Adrenal gland (tissue), 12 donors: ENCODE measurements around the gene AQP10. TPM values are rescaled to one million over a fixed set of nuclear protein-coding genes. Genes with fewer than 3 reads are reported as not detected.
"Not testable (repeated sequence)": the region's sequence is repeated elsewhere in the genome, so short reads cannot be mapped to it uniquely, and the experiment has no call there.

Experiments
- DNase-seq, 7 donors: peaks; one replicate each; pipeline ENCODE4 v3.0.0-alpha.2; 2019 to 2020
- H3K27ac ChIP-seq, 5 donors: fragments of 200-600 bp; sonication (generic) in 4 of 5; 1 replicate in 3 of 5; 2 replicates in 2 of 5; pipeline versions ENCODE4 v1.5.1 to v1.8.0; 2016 to 2020; ENCODE audit warnings: mild to moderate bottlenecking in 1 of 5
- H3K27me3 ChIP-seq: fragments of 200-600 bp; 2 replicates; pipeline ENCODE4 v1.8.0; 2021
- H3K36me3 ChIP-seq, 2 donors: fragments of 200-600 bp; replicated peaks in 1 of 2; 1 replicate in 1 of 2; 2 replicates in 1 of 2; pipeline versions ENCODE4 v1.5.1 to v1.8.0; 2018 to 2022
- H3K4me1 ChIP-seq, 2 donors: fragments of 200-600 bp; replicated peaks in 1 of 2; 1 replicate in 1 of 2; 2 replicates in 1 of 2; pipeline versions ENCODE4 v1.5.1 to v1.8.0; 2018 to 2021
- H3K4me3 ChIP-seq, 4 donors: fragments of 200-600 bp; sonication (generic) in 3 of 4; one replicate each; pipeline ENCODE4 v1.5.1; 2016 to 2018
- H3K9me3 ChIP-seq, 3 donors: fragments of 200-600 bp; sonication (generic) in 1 of 3; replicated peaks in 1 of 3; 1 replicate in 2 of 3; 2 replicates in 1 of 3; pipeline versions ENCODE4 v1.5.1 to v1.8.0; 2016 to 2021
- POLR2A ChIP-seq, 2 donors: fragments of 450-650 bp; IDR thresholded peaks; one replicate each; pipeline ENCODE4 v1.6.1; 2017; ENCODE audit warnings: antibody characterized with exemption in 2 of 2, mild to moderate bottlenecking in 2 of 2, moderate library complexity in 1 of 2
- WGBS, 4 donors: extraction: QIAGEN DNeasy Blood & Tissue Kit in 2 of 4; methylation state at CpG; one replicate each; pipeline versions ENCODE4 v1.1.5 to v1.1.7; 2013 to 2017; 5-methylcytosine and 5-hydroxymethylcytosine counted together
- intact Hi-C, 2 donors: fragments of 100-400 bp; cut with DNase I; formaldehyde crosslinking; loops; one replicate each; pipeline versions ENCODE4 v1.14.1 to v1.15.0; 2022 to 2023
- polyA plus RNA-seq, 3 donors: library from polyadenylated mRNA; stranded (reverse); fragments of 200-250 nt in 2 of 3; fragments of 350-450 nt in 1 of 3; fragmentation: Illumina TruSeq in 1 of 3; extraction: RNeasy Lipid Tissue Mini Kit (QIAGEN cat#74804) in 1 of 3; gene quantifications; one replicate each; pipeline ENCODE4 v1.2.3, GENCODE V29; 2013 to 2014
- total RNA-seq, 9 donors: library from RNA; depleted of rRNA in 4 of 9; stranded (reverse); fragments of >200 nt in 4 of 9; fragments of 120-200 nt in 1 of 9; fragmentation: NEBNext Ultra II Directional in 1 of 9; extraction: Animal tissue kit (Norgen Biotek cat#: 25700) in 1 of 9; gene quantifications; one replicate each; pipeline versions ENCODE4 v1.1.0 to v1.2.4, GENCODE V29; 2013 to 2023
- TF ChIP-seq, protein P1 (sequence below), 6 experiments: fragments of 450-650 bp in 4 of 6; fragments of 200-600 bp in 2 of 6; sonication (generic) in 1 of 6; IDR thresholded peaks; 1 replicate in 5 of 6; 2 replicates in 1 of 6; pipeline versions ENCODE4 v1.5.1 to v1.8.0; 2016 to 2021; ENCODE audit warnings: antibody characterized with exemption in 6 of 6, mild to moderate bottlenecking in 2 of 6, moderate library complexity in 1 of 6
- donor health status: healthy with polysubstance abuse.
- donor health status: Bipolar disorder and iron deficiency.
- donor health status: DM: yes; HTN: yes; CAD: no.
- donor health status: DM: no; HTN: no; CAD: no.
- donor health status: DM: no; HTN: no; CAD: no.
- donor health status: DM: yes; HTN: yes; CAD: no.

The AQP10 gene
- total and polyA plus RNA-seq, 12 donors, result 0.06 TPM; not detected in 11

- Histone ChIP-seq H3K4me1 (peaks cover 4 to 10% of the 10 kb centered on the region in 2 donors), H3K27ac (peak overlapping the region in 2 of 5 donors; percentile 18 to 42), H3K36me3 (peaks cover 0 to 37% of the 10 kb centered on the region in 2 donors), H3K9me3 (no peaks in the 10 kb centered on the region), H3K4me3 (no peak overlapping the region), H3K27me3 (no peaks in the 10 kb centered on the region)
- TF ChIP-seq, protein P1, sequence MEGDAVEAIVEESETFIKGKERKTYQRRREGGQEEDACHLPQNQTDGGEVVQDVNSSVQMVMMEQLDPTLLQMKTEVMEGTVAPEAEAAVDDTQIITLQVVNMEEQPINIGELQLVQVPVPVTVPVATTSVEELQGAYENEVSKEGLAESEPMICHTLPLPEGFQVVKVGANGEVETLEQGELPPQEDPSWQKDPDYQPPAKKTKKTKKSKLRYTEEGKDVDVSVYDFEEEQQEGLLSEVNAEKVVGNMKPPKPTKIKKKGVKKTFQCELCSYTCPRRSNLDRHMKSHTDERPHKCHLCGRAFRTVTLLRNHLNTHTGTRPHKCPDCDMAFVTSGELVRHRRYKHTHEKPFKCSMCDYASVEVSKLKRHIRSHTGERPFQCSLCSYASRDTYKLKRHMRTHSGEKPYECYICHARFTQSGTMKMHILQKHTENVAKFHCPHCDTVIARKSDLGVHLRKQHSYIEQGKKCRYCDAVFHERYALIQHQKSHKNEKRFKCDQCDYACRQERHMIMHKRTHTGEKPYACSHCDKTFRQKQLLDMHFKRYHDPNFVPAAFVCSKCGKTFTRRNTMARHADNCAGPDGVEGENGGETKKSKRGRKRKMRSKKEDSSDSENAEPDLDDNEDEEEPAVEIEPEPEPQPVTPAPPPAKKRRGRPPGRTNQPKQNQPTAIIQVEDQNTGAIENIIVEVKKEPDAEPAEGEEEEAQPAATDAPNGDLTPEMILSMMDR (IDR thresholded peaks at IDR 0.05), result peak; percentile 81 to 87 (median 86)
- no peak for TF ChIP-seq POLR2A (IDR thresholded peaks at IDR 0.05)
- intact Hi-C loops, result no loop called here
- DNase-seq, result peak; percentile 73 to 95 (median 90)
- 38 to 54% (median 44%) methylated on average over 8 to 11 of the region's 11 CpGs for WGBS, 4 donors
Observed at GRCh38 chr1:154335025-154335714, 14.3 kb downstream of the AQP10 start.

DNA sequence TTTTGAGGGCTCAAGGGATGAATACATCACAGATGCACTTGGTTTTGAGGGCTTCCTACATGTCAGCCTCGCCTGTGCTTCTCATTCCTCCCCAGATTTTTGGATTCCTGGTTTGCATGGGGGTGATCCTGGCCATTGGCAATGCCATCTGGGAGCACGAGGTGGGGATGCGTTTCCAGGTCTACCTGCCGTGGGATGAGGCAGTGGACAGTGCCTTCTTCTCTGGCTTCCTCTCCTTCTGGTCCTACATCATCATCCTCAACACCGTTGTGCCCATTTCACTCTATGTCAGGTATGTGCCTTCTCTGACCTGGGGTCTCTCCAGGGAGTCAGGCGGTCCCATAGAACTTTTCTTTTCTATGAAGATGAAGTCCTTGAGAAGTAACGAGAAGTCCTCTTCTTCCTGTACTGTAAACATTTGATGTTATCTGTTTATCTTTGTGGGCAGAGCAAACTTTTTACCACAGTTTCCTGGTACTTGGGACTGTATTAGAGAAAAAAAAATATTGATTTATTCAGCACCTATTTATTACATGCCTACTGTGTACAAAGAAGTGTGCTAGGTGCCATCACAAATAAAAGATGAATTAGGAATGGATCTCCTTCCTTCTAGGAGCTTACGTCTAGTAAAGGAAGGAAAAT lies 16.5 kb downstream of the AQP10 start:
- 80 to 93% (median 90%) methylated on average over 8 of the region's 8 CpGs for WGBS, 4 donors
- no peak overlapping the region for H3K27ac ChIP-seq
- peaks cover 4 to 10% of the 10 kb centered on the region in 2 donors for H3K4me1 ChIP-seq
- no peaks in the 10 kb centered on the region for H3K9me3 ChIP-seq
- no peaks in the 10 kb centered on the region for H3K27me3 ChIP-seq
- intact Hi-C loops, result no loop called here
- H3K36me3 ChIP-seq, result peaks cover 0 to 45% of the 10 kb centered on the region in 2 donors
- no peak for TF ChIP-seq POLR2A (IDR thresholded peaks at IDR 0.05)
- TF ChIP-seq, protein P1 (IDR thresholded peaks at IDR 0.05), result no peak
- H3K4me3 ChIP-seq, result no peak overlapping the region
- DNase-seq, result no peak

- no peak overlapping the region for H3K4me3 ChIP-seq
- intact Hi-C loops, result no loop called here
- no peaks in the 10 kb centered on the region for H3K27me3 ChIP-seq
- DNase-seq, result no peak
- H3K27ac ChIP-seq, result no peak overlapping the region
- peaks cover 4 to 10% of the 10 kb centered on the region in 2 donors for H3K4me1 ChIP-seq
- H3K36me3 ChIP-seq, result peaks cover 0 to 55% of the 10 kb centered on the region in 2 donors
- no peaks in the 10 kb centered on the region for H3K9me3 ChIP-seq
- TF ChIP-seq, protein P1 (IDR thresholded peaks at IDR 0.05), result no peak
- TF ChIP-seq POLR2A (IDR thresholded peaks at IDR 0.05), result no peak
- WGBS, 4 donors, result 90 to 100% (median 98%) methylated on average over 2 of the region's 2 CpGs
Observed at GRCh38 chr1:154338875-154339274, 18.0 kb downstream of the AQP10 start.

DNA sequence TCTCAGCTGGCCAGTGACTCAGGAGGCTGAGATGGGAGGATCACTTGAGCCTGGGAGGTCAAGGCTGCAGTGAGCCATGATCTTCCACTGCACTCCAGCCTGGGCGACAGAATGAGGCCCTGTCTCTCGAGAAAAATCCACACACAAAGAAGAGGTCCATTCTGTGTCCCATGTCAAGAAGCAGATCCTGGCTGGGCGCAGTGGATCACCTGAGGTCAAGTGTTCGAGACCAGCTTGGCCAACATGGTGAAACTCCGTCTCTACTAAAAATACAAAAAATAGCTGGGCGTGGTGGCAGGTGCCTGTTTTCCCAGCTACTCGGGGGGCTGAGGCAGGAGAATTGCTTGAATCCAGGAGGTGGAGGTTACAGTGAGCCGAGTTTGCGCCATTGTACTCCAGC lies 20.5 kb downstream of the AQP10 start:
- 92 to 96% (median 94%) methylated on average over 8 to 9 of the region's 9 CpGs for WGBS, 4 donors
- peaks cover 0 to 80% of the 10 kb centered on the region in 2 donors for H3K36me3 ChIP-seq
- H3K27me3 ChIP-seq, H3K4me1 ChIP-seq, DNase-seq, H3K27ac ChIP-seq, intact Hi-C loops, H3K4me3 ChIP-seq, H3K9me3 ChIP-seq: not testable (repeated sequence)
